ENCODE results near the gene MTPN.

DNA sequence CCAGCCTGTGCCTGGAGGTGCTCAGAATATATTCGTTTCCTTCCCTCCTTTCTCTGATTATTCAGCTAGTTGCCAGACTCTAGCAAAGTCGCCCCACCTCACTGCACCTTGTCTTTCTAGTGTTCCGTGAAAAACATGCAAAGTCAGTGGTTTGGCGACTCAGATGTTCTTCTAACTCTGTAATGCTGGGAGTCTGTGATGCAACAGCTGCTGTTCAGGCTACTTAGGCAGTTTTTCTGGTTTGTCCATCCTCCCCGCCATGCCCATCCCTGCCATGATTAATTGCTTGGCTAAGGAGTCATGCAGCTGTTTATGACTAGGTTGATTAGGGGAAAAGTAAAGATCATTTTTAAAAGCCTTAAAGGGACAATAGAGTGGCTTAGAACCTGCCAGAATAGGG is 99.4 kb downstream of the MTPN start:
- TF ChIP-seq ZNF274 (IDR thresholded peaks at IDR 0.05; ENCODE audit: low read depth, low read length): no peak
- TF ChIP-seq YY1 (IDR thresholded peaks at IDR 0.05; ENCODE audit: insufficient read depth, insufficient read length): no peak
- no peak for TF ChIP-seq SUZ12 (IDR thresholded peaks at IDR 0.05; ENCODE audit: extremely low read depth, insufficient read depth, insufficient read length)
